Thyroid gland (tissue), 4 donors: ENCODE data around the gene TOGARAM2.

Source experiments
- CTCF ChIP-seq, 6 experiments: fragments of 200-600 bp in 3 of 6; fragments of 450-650 bp in 3 of 6; sonication (generic) in 3 of 6; IDR thresholded peaks; one replicate each; pipeline ENCODE4 v1.5.1; 2016 to 2019; ENCODE audit warnings: antibody characterized with exemption in 6 of 6, mild to moderate bottlenecking in 2 of 6, inconsistent platforms in 1 of 6, moderate library complexity in 1 of 6
- POLR2A ChIP-seq, 2 donors: fragments of 450-650 bp; IDR thresholded peaks; one replicate each; pipeline ENCODE4 v1.6.1; 2017; ENCODE audit warnings: antibody characterized with exemption in 2 of 2, mild to moderate bottlenecking in 2 of 2, moderate library complexity in 1 of 2

- TF ChIP-seq CTCF (IDR thresholded peaks at IDR 0.05) (no peak), POLR2A (IDR thresholded peaks at IDR 0.05) (no peak)
These were observed 606 bp upstream of the TOGARAM2 start for GRCh38 chr2:28980368-28981015.
